ENCODE data around the gene RNF10.
"Not testable (repeated sequence)": the region's sequence is repeated elsewhere in the genome, so short reads cannot be mapped to it uniquely, and the experiment has no call there.

Gene RNF10

GRCh38 chr12:120534203-120534702 is at the start of gene RNF10:
RNF10 (plus strand) TSS chr12:120534356; CDS start chr12:120534812, 456 bp downstream.
- DNase-seq (ENCODE audit: low spot score), result peak; percentile 90

- DNase-seq (ENCODE audit: low spot score), result no peak
Measured at GRCh38 chr12:120485961-120486881, 47.9 kb upstream of the RNF10 start.

- DNase-seq (ENCODE audit: low spot score), result not testable (repeated sequence)
Measured at GRCh38 chr12:120487552-120487951, 46.6 kb upstream of the RNF10 start.

- DNase-seq (ENCODE audit: low spot score), result no peak
Measured at GRCh38 chr12:120488057-120488640, 46.0 kb upstream of the RNF10 start.

GRCh38 chr12:120489018-120489417 is 45.1 kb upstream of the RNF10 start:
- no peak for DNase-seq (ENCODE audit: low spot score)

- no peak for DNase-seq (ENCODE audit: low spot score)
Measured at GRCh38 chr12:120490325-120490724, 43.8 kb upstream of the RNF10 start.

- no peak for DNase-seq (ENCODE audit: low spot score)
Measured at GRCh38 chr12:120490833-120491512, 43.2 kb upstream of the RNF10 start.

- no peak for DNase-seq (ENCODE audit: low spot score)
Measured at GRCh38 chr12:120495186-120495730, 38.9 kb upstream of the RNF10 start.

- DNase-seq (ENCODE audit: low spot score), result peak; percentile 99
Measured at GRCh38 chr12:120495731-120496412, 38.3 kb upstream of the RNF10 start, which contains the start of gene DYNLL1. DYNLL1 (plus strand) TSS chr12:120496113; CDS start chr12:120496422, 309 bp downstream.

- DNase-seq (ENCODE audit: low spot score), result peak; percentile 80
Measured at GRCh38 chr12:120496413-120497340, 37.5 kb upstream of the RNF10 start.

GRCh38 chr12:120497524-120498150 is 36.5 kb upstream of the RNF10 start:
- no peak for DNase-seq (ENCODE audit: low spot score)

- no peak for DNase-seq (ENCODE audit: low spot score)
Measured at GRCh38 chr12:120498870-120499515, 35.2 kb upstream of the RNF10 start.

- no peak for DNase-seq (ENCODE audit: low spot score)
Measured at GRCh38 chr12:120500581-120500980, 33.6 kb upstream of the RNF10 start.

GRCh38 chr12:120504587-120504986 is 29.6 kb upstream of the RNF10 start:
- DNase-seq (ENCODE audit: low spot score), result no peak

GRCh38 chr12:120508537-120508936 is 25.6 kb upstream of the RNF10 start:
- no peak for DNase-seq (ENCODE audit: low spot score)

GRCh38 chr12:120514002-120514401 is 20.2 kb upstream of the RNF10 start:
- no peak for DNase-seq (ENCODE audit: low spot score)

GRCh38 chr12:120515496-120515895 is 18.7 kb upstream of the RNF10 start:
- no peak for DNase-seq (ENCODE audit: low spot score)

- DNase-seq (ENCODE audit: low spot score), result not testable (repeated sequence)
Measured at GRCh38 chr12:120519324-120519723, 14.8 kb upstream of the RNF10 start.

GRCh38 chr12:120522568-120522967 is 11.6 kb upstream of the RNF10 start:
- DNase-seq (ENCODE audit: low spot score), result no peak
